HL-60 (cell line): Measurements from ENCODE around the gene CAMTA1.

Experiments used
- DNase-seq, 2 experiments: peaks; one replicate each; pipeline ENCODE4 v3.0.0-alpha.2; 2010 to 2020; ENCODE audit warnings: low read depth in 1 of 2, low spot score in 1 of 2
- H3K27ac ChIP-seq: fragments of 250-450 bp; sonication (Bioruptor Pico); replicated peaks from 2 replicates; pipeline ENCODE4 v1.5.1; 2020; ENCODE audit warnings: mild to moderate bottlenecking, moderate library complexity
- H3K27me3 ChIP-seq: fragments of 250-450 bp; sonication (Bioruptor Pico); 2 replicates; pipeline ENCODE4 v1.5.1; 2021; ENCODE audit warnings: mild to moderate bottlenecking, moderate library complexity; ENCODE audit not compliant: insufficient read depth, poor library complexity, severe bottlenecking
- H3K4me3 ChIP-seq: replicated peaks from 2 replicates; pipeline ENCODE4 v1.5.1; 2011; ENCODE audit warnings: mild to moderate bottlenecking, control low read depth, low read length; ENCODE audit not compliant: insufficient read depth
- GABPA ChIP-seq: IDR thresholded peaks from 2 replicates; pipeline ENCODE4 v1.6.1; 2012; ENCODE audit warnings: low read depth
- POLR2AphosphoS5 ChIP-seq: IDR thresholded peaks from 2 replicates; pipeline ENCODE4 v1.6.1; 2012; ENCODE audit warnings: low read depth
- SPI1 ChIP-seq: IDR thresholded peaks from 2 replicates; pipeline ENCODE4 v1.6.1; 2012; ENCODE audit warnings: low read depth, mild to moderate bottlenecking, borderline replicate concordance
- TF ChIP-seq, protein P1 (sequence below): IDR thresholded peaks from 2 replicates; pipeline ENCODE4 v1.6.1; 2012; ENCODE audit warnings: low read depth; ENCODE audit not compliant: insufficient replicate concordance
- TF ChIP-seq, protein P2 (sequence below): IDR thresholded peaks from one replicate; pipeline ENCODE4 v1.5.1; 2011; ENCODE audit warnings: low read length, control low read depth, inconsistent platforms; ENCODE audit not compliant: insufficient read depth

The CAMTA1 gene

DNA sequence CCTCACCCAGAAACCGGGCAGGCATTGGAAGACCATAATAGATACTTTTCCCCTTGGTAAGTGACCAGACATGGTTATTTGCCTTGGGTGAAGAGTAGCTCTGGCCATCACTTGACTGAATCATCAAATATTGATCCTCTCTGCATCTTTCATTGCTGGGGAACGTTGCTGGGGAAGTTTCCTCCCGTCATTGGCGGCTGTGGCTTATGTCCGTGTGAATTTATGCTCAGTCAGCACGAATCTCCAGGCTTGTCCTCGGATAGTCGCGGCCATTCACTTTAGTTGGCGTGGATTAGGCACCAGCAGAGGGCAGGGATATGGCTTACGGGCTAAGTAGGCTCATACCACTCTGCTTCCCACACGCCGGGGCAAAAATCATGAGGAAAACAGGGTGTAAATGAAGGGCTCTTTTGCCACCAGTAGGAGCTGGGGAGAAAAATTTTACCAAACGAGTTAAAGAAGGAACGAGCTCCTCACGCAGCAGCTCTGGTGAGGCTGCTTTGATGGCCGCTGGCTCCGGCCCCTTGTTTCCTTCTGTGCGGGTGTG, 473.4 kb downstream of the CAMTA1 start:
- Histone ChIP-seq H3K27me3 (no peaks in the 10 kb centered on the region), H3K4me3 (no peak overlapping the region), H3K27ac (no peak overlapping the region)
- TF ChIP-seq, protein P1, sequence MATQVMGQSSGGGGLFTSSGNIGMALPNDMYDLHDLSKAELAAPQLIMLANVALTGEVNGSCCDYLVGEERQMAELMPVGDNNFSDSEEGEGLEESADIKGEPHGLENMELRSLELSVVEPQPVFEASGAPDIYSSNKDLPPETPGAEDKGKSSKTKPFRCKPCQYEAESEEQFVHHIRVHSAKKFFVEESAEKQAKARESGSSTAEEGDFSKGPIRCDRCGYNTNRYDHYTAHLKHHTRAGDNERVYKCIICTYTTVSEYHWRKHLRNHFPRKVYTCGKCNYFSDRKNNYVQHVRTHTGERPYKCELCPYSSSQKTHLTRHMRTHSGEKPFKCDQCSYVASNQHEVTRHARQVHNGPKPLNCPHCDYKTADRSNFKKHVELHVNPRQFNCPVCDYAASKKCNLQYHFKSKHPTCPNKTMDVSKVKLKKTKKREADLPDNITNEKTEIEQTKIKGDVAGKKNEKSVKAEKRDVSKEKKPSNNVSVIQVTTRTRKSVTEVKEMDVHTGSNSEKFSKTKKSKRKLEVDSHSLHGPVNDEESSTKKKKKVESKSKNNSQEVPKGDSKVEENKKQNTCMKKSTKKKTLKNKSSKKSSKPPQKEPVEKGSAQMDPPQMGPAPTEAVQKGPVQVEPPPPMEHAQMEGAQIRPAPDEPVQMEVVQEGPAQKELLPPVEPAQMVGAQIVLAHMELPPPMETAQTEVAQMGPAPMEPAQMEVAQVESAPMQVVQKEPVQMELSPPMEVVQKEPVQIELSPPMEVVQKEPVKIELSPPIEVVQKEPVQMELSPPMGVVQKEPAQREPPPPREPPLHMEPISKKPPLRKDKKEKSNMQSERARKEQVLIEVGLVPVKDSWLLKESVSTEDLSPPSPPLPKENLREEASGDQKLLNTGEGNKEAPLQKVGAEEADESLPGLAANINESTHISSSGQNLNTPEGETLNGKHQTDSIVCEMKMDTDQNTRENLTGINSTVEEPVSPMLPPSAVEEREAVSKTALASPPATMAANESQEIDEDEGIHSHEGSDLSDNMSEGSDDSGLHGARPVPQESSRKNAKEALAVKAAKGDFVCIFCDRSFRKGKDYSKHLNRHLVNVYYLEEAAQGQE = no peak
- no peak for TF ChIP-seq SPI1
- TF ChIP-seq GABPA = no peak
- TF ChIP-seq, protein P2, sequence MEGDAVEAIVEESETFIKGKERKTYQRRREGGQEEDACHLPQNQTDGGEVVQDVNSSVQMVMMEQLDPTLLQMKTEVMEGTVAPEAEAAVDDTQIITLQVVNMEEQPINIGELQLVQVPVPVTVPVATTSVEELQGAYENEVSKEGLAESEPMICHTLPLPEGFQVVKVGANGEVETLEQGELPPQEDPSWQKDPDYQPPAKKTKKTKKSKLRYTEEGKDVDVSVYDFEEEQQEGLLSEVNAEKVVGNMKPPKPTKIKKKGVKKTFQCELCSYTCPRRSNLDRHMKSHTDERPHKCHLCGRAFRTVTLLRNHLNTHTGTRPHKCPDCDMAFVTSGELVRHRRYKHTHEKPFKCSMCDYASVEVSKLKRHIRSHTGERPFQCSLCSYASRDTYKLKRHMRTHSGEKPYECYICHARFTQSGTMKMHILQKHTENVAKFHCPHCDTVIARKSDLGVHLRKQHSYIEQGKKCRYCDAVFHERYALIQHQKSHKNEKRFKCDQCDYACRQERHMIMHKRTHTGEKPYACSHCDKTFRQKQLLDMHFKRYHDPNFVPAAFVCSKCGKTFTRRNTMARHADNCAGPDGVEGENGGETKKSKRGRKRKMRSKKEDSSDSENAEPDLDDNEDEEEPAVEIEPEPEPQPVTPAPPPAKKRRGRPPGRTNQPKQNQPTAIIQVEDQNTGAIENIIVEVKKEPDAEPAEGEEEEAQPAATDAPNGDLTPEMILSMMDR = no peak
- TF ChIP-seq POLR2AphosphoS5 = no peak
- no peak for DNase-seq

DNA sequence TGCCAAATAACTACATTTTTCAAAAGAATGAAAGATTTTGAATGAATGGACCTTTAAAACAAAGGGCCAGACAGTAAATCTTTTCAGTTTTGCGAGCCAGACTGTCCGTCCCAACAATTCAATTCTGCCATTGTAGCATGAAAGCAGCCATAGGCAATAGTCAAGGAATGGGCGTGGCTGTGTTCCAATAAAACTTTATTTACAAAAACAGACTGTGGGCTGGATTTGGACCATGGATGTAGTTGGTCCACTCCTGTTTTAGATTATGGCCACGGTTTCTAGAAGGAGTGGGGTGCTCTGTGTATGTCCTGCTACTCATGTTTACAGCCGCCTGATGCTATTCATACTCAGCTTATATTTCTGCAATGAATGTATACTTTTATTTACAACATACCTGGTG, 474.7 kb downstream of the CAMTA1 start:
- Histone ChIP-seq H3K27me3 (no peaks in the 10 kb centered on the region), H3K4me3 (no peak overlapping the region), H3K27ac (no peak overlapping the region)
- TF ChIP-seq, protein P2 = no peak
- TF ChIP-seq, protein P1 = no peak
- TF ChIP-seq POLR2AphosphoS5 (no peak), GABPA (no peak), SPI1 (no peak)
- DNase-seq = no peak

DNA sequence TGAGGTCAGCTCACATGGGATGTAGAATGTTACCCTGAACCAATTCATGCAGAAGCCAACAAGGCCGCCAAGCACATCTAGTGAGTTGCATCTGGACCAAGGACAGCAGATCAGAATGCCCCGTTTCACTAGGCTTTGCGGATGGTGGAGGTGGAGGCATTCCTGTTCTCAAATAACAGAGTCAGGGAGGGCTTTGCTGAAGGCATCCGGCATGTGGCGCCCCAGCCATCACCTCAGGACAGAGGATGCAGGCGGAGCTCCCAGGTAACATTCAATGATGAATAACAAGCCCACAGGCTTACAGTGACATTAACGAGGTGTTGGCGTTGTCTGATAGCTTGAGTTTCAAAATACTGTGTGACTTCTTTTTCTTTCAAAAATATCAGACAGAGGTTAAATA, 476.2 kb downstream of the CAMTA1 start:
- Histone ChIP-seq H3K4me3 (no peak overlapping the region), H3K27me3 (no peaks in the 10 kb centered on the region), H3K27ac (no peak overlapping the region)
- TF ChIP-seq GABPA (no peak), POLR2AphosphoS5 (no peak), SPI1 (no peak)
- TF ChIP-seq, protein P1 = no peak
- TF ChIP-seq, protein P2 = no peak
- no peak for DNase-seq
